SU-DHL-6 (cell line): ENCODE measurements around the gene PHETA1.

ENCODE experiments used
- H2AFZ ChIP-seq: fragments of 200-600 bp; sonication (generic); 2 replicates; pipeline ENCODE4 v1.6.1; 2014; ENCODE audit warnings: low read depth, mild to moderate bottlenecking, moderate library complexity, mixed read lengths, antibody characterized with exemption, low read length; ENCODE audit not compliant: severe bottlenecking
- H3F3A ChIP-seq: fragments of 200-600 bp; shearing (Covaris generic); 2 replicates; pipeline ENCODE4 v1.6.0; 2016; ENCODE audit warnings: antibody characterized with exemption, mild to moderate bottlenecking; ENCODE audit not compliant: insufficient read depth
- H3K27ac ChIP-seq: fragments of 200-600 bp; sonication (generic); 2 replicates; pipeline ENCODE4 v1.5.1; 2016; ENCODE audit warnings: low read depth, mild to moderate bottlenecking, low read length, moderate library complexity, mixed read lengths
- H3K27me3 ChIP-seq: fragments of 200-600 bp; sonication (generic), shearing (Covaris generic); 2 replicates; pipeline ENCODE4 v1.6.0; 2014; ENCODE audit warnings: mild to moderate bottlenecking, low read length
- H3K36me3 ChIP-seq: fragments of 200-600 bp; sonication (generic); 2 replicates; pipeline ENCODE4 v1.6.1; 2014; ENCODE audit warnings: mild to moderate bottlenecking, low read length, mixed read lengths
- H3K4me2 ChIP-seq: fragments of 300-600, 200-600 bp; shearing (Covaris generic), sonication (generic); 2 replicates; pipeline ENCODE4 v1.6.0; 2014; ENCODE audit warnings: low read length, low read depth, mild to moderate bottlenecking; ENCODE audit not compliant: poor library complexity, severe bottlenecking
- H3K4me3 ChIP-seq: fragments of 200-600 bp; sonication (generic); 2 replicates; pipeline ENCODE4 v1.5.1; 2014; ENCODE audit warnings: antibody characterized with exemption, low read length, mild to moderate bottlenecking, mixed read lengths; ENCODE audit not compliant: insufficient read depth, poor library complexity, severe bottlenecking
- H3K79me2 ChIP-seq: fragments of 200-600 bp; sonication (generic); 2 replicates; pipeline ENCODE4 v1.6.1; 2014; ENCODE audit warnings: mild to moderate bottlenecking, low read length, moderate library complexity; ENCODE audit not compliant: insufficient read depth
- H3K9ac ChIP-seq: fragments of 200-600 bp; sonication (generic); 2 replicates; pipeline ENCODE4 v1.7.0; 2014; ENCODE audit warnings: mild to moderate bottlenecking, low read length
- H3K9me2 ChIP-seq: fragments of 200-600 bp; sonication (generic); replicated peaks from 2 replicates; pipeline ENCODE4 v1.6.1; 2014; ENCODE audit warnings: low read length; ENCODE audit not compliant: insufficient read depth
- H3K9me3 ChIP-seq: fragments of 200-600 bp; sonication (generic); 2 replicates; pipeline ENCODE4 v1.6.1; 2014; ENCODE audit warnings: low read length, mixed read lengths; ENCODE audit not compliant: insufficient read depth
- H4K20me1 ChIP-seq: fragments of 200-600 bp; sonication (generic); 2 replicates; pipeline ENCODE4 v1.6.1; 2014; ENCODE audit warnings: low read depth, mild to moderate bottlenecking, antibody characterized with exemption, low read length, moderate library complexity, mixed read lengths
- EZH2phosphoT487 ChIP-seq: fragments of 200-600 bp; sonication (generic), shearing (Covaris generic); conservative IDR thresholded peaks from 2 replicates; pipeline ENCODE4 v1.6.1; 2018; ENCODE audit warnings: mild to moderate bottlenecking, antibody characterized with exemption, low read length, moderate library complexity, mixed read lengths
- TF ChIP-seq, protein P1 (sequence below): fragments of 200-600 bp; sonication (generic); IDR thresholded peaks from one replicate; pipeline ENCODE4 v1.5.1; 2017; ENCODE audit warnings: antibody characterized with exemption, mild to moderate bottlenecking, low read length, moderate library complexity; ENCODE audit not compliant: insufficient read depth, poor library complexity, severe bottlenecking

Gene PHETA1

DNA sequence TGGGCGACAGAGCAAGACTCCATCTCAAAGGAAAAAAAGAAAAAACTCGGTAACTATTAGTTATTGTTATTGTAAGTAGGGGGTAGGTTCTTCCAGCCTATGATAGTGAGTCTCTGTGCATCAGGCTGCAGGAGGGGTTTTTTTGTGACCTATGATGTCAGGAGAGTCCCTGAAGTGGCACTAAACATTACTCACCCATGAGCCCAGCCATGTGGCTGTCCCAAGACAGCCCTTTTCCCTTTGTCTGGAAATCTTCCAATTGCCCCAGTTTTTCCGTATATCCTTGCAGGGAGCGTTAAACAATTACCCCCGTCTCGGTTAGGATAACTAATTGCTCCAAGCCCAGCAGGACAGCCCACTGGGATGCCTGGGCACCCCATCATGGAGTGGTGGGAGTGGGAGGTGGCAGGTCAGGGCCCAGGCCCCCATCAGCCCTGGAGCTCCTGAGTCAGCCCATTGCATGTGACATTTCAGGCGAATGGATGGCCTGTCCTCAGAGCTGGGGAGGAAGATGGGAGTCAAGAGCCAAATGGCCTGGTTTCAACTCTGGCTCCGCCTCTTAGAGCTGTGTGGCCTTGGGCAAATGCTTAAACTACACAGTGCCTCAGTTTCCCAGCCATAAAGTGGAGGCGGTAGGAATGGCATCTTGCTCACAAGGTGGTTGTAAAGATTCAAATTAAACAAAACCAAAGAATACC, 16.4 kb downstream of the PHETA1 start:
- no peaks in the 10 kb centered on the region for H3K9me3 ChIP-seq
- no peak overlapping the region for H3K9ac ChIP-seq
- no peaks in the 10 kb centered on the region for H3K27me3 ChIP-seq
- no peaks in the 10 kb centered on the region for H3K79me2 ChIP-seq
- H3F3A ChIP-seq: peaks cover 12% of the 10 kb centered on the region; the same call in 1 of the 2 replicates
- no peak overlapping the region for H3K4me2 ChIP-seq
- peaks cover 15% of the 10 kb centered on the region for H3K36me3 ChIP-seq
- no peak overlapping the region for H2AFZ ChIP-seq
- TF ChIP-seq EZH2phosphoT487: no peak
- TF ChIP-seq, protein P1, sequence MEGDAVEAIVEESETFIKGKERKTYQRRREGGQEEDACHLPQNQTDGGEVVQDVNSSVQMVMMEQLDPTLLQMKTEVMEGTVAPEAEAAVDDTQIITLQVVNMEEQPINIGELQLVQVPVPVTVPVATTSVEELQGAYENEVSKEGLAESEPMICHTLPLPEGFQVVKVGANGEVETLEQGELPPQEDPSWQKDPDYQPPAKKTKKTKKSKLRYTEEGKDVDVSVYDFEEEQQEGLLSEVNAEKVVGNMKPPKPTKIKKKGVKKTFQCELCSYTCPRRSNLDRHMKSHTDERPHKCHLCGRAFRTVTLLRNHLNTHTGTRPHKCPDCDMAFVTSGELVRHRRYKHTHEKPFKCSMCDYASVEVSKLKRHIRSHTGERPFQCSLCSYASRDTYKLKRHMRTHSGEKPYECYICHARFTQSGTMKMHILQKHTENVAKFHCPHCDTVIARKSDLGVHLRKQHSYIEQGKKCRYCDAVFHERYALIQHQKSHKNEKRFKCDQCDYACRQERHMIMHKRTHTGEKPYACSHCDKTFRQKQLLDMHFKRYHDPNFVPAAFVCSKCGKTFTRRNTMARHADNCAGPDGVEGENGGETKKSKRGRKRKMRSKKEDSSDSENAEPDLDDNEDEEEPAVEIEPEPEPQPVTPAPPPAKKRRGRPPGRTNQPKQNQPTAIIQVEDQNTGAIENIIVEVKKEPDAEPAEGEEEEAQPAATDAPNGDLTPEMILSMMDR: no peak
- H3K27ac ChIP-seq: no peak overlapping the region
- no peaks in the 10 kb centered on the region for H3K9me2 ChIP-seq
- H4K20me1 ChIP-seq: no peaks in the 10 kb centered on the region
- no peak overlapping the region for H3K4me3 ChIP-seq

DNA sequence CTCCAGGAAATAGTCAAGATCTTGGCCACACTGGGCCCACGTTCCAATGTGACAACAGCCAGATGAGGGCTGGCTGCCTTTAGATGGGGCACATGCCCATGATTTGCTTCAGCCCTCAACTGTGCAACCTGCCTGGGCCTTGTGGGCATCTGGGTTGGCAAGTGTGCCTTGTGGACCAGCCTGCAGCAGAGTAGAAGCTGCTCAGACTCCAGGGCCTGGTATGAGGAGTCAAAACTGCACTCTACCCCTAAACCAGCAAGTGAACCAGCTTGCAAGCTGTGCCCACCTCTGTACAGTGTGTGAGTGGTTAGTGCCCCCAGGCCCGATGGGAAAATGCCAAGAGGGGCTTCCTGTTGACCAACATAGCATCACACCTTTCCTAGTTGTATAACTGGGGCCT, 17.9 kb downstream of the PHETA1 start:
- Histone ChIP-seq H3K9me3 (no peaks in the 10 kb centered on the region), H2AFZ (no peak overlapping the region), H3F3A (peaks cover 12% of the 10 kb centered on the region; the same call in 1 of the 2 replicates), H3K9ac (no peak overlapping the region), H3K4me2 (no peak overlapping the region), H3K27me3 (no peaks in the 10 kb centered on the region), H3K4me3 (no peak overlapping the region), H4K20me1 (no peaks in the 10 kb centered on the region), H3K27ac (no peak overlapping the region), H3K79me2 (no peaks in the 10 kb centered on the region), H3K36me3 (peaks cover 26% of the 10 kb centered on the region), H3K9me2 (no peaks in the 10 kb centered on the region)
- TF ChIP-seq EZH2phosphoT487: no peak
- TF ChIP-seq, protein P1: no peak

DNA sequence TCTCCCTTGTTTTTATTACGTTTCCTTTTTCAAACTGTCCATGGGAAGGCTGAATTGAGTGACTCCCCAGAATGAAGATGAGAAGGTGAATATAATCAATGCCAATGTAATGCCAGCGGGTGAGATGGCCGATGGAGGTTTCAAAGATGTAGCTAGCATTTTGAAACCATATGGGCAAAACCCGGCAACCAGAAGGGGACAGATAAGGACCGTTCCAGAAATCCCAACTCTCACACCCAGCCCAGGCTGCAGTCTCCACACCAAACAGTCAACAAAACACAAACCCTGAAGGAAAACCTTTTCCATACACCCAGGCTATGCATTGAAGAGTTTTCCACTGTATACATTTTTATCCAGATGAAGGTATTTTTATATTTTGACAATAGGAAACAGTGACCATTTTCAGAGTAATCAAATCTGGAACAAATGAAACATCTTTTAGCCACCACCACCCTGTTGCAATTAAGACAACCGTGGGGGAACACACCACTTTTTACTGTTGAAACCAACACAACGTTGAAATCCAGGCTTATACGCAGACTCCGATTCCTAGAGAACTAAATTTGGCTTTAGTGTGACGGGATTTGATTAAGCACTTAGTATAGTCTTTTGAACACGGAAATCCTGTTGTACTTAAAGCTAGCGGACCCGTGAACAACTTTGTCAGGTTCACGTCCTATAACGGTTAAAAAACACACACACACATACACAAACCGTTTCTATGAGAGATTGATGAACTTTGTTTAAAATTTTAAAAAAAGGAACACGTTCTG, 19.0 kb downstream of the PHETA1 start:
- H3K36me3 ChIP-seq: peaks cover 27% of the 10 kb centered on the region
- TF ChIP-seq EZH2phosphoT487: no peak

More for the DNA sequence above, 19.0 kb downstream of the PHETA1 start:
- H3K4me3 ChIP-seq: no peak overlapping the region
- peaks cover 12% of the 10 kb centered on the region; the same call in 1 of the 2 replicates for H3F3A ChIP-seq
- H3K27me3 ChIP-seq: no peaks in the 10 kb centered on the region
- H3K9me2 ChIP-seq: no peaks in the 10 kb centered on the region
- H3K9me3 ChIP-seq: no peaks in the 10 kb centered on the region
- no peak overlapping the region for H3K9ac ChIP-seq
- H4K20me1 ChIP-seq: no peaks in the 10 kb centered on the region
- no peak overlapping the region for H3K4me2 ChIP-seq
- H3K79me2 ChIP-seq: no peaks in the 10 kb centered on the region
- no peak overlapping the region for H2AFZ ChIP-seq
- no peak overlapping the region for H3K27ac ChIP-seq
